HepG2 (cell line): ENCODE measurements around the gene MPHOSPH8. TPM values are rescaled to one million over a fixed set of nuclear protein-coding genes. Genes with fewer than 3 reads are reported as not detected.

Experiments
- BORCS8-MEF2B ChIP-seq: sonication (generic); formaldehyde crosslinking; IDR thresholded peaks from 2 replicates; pipeline ENCODE4 v1.8.0; 2022; ENCODE audit warnings: mild to moderate bottlenecking, missing genetic modification reagents
- CEBPB ChIP-seq: IDR thresholded peaks from 2 replicates; pipeline ENCODE4 v1.6.1; 2011; ENCODE audit warnings: low read depth, low read length, improper control_type of control experiment, borderline replicate concordance
- KDM1A ChIP-seq: IDR thresholded peaks from 2 replicates; pipeline ENCODE4 v1.6.1; 2016; ENCODE audit warnings: missing compliant biosample characterization
- MXI1 ChIP-seq: IDR thresholded peaks from 3 replicates; pipeline ENCODE4 v1.6.1; 2012; ENCODE audit warnings: low read depth, low read length, inconsistent platforms, borderline replicate concordance
- ZFP90 ChIP-seq: sonication (generic); formaldehyde crosslinking; IDR thresholded peaks from 2 replicates; pipeline ENCODE4 v1.8.0; 2022; ENCODE audit warnings: missing genetic modification reagents, mild to moderate bottlenecking, inconsistent platforms, borderline replicate concordance
- ZNF12 ChIP-seq: sonication (generic); formaldehyde crosslinking; IDR thresholded peaks from 2 replicates; pipeline ENCODE4 v1.5.0; 2020; ENCODE audit warnings: missing genetic modification reagents
- ZNF30 ChIP-seq: sonication (generic); formaldehyde crosslinking; IDR thresholded peaks from 2 replicates; pipeline ENCODE4 v1.5.0; 2020; ENCODE audit warnings: mild to moderate bottlenecking, missing genetic modification reagents
- ZNF614 ChIP-seq: IDR thresholded peaks from 2 replicates; pipeline ENCODE4 v1.6.1; 2018; ENCODE audit warnings: missing biosample characterization, missing genetic modification reagents, inconsistent platforms, borderline replicate concordance
- polyA plus RNA-seq, 8 experiments: library from polyadenylated mRNA; depleted of rRNA in 3 of 8; stranded (reverse) in 7 of 8; unstranded in 1 of 8; fragments of >200 nt; fragmentation: Illumina TruSeq in 4 of 8; extraction: Trizol in 4 of 8; gene quantifications; 2 replicates each; pipeline versions ENCODE4 v1.2.1 to v1.2.3, GENCODE V29; 2011 to 2016; ENCODE audit warnings: low read depth in 4 of 8, missing spikeins in 1 of 8, mixed read lengths in 1 of 8; ENCODE audit not compliant: insufficient read depth in 1 of 8
- total RNA-seq, 5 experiments: library from RNA; depleted of rRNA; stranded (reverse); fragments of >200 nt; fragmentation: Illumina TruSeq; extraction: Trizol; gene quantifications; 2 replicates each; pipeline ENCODE4 v1.2.3, GENCODE V29; 2016; ENCODE audit warnings: low read depth in 1 of 5
- TF ChIP-seq, protein P1 (sequence below), 2 experiments: fragments of 450-650 bp in 1 of 2; sonication (generic) in 1 of 2; formaldehyde crosslinking in 1 of 2; IDR thresholded peaks; 2 replicates each; pipeline versions ENCODE4 v1.6.1 to v1.8.0; 2016 to 2022; ENCODE audit warnings: antibody characterized with exemption in 1 of 2, mild to moderate bottlenecking in 1 of 2, missing genetic modification reagents in 1 of 2
- TF ChIP-seq, protein P2 (sequence below): sonication (generic); formaldehyde crosslinking; IDR thresholded peaks from 2 replicates; pipeline ENCODE4 v1.4.0; 2020; ENCODE audit warnings: missing genetic modification reagents, mild to moderate bottlenecking, borderline replicate concordance
- TF ChIP-seq, protein P3 (sequence below): IDR thresholded peaks from 2 replicates; pipeline ENCODE4 v1.6.1; 2016; ENCODE audit warnings: low read depth
- TF ChIP-seq, protein P4 (sequence below): sonication (generic); formaldehyde crosslinking; IDR thresholded peaks from 2 replicates; pipeline ENCODE4 v1.4.0; 2020; ENCODE audit warnings: mild to moderate bottlenecking, missing genetic modification reagents, borderline replicate concordance

MPHOSPH8 gene
- total and polyA plus RNA-seq, 2 of the 13 experiments (the other 11 are each of a cell fraction or from before 2014, with no cell fraction given): 17.3 to 20.9 TPM

DNA sequence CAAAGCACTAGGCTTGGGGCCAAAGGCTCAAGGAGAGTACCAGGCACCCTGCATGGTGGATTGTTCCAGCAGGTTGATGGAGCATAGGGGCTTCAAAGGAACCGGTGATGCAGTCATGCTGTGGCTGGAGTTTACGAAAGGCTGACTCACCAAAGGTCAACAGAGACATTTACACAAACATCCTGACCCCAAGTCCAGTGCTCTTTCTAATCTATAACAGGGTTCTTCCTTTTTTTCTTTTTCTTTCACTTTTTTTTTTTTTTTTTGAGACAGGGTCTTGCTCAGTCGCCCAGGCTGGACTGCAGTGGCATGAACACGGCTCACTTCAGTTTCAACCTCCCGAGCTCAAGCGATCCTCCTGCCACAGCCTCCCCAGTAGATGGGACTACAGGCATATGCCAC is 36.5 kb upstream of the MPHOSPH8 start (continued):
- TF ChIP-seq, protein P1, sequence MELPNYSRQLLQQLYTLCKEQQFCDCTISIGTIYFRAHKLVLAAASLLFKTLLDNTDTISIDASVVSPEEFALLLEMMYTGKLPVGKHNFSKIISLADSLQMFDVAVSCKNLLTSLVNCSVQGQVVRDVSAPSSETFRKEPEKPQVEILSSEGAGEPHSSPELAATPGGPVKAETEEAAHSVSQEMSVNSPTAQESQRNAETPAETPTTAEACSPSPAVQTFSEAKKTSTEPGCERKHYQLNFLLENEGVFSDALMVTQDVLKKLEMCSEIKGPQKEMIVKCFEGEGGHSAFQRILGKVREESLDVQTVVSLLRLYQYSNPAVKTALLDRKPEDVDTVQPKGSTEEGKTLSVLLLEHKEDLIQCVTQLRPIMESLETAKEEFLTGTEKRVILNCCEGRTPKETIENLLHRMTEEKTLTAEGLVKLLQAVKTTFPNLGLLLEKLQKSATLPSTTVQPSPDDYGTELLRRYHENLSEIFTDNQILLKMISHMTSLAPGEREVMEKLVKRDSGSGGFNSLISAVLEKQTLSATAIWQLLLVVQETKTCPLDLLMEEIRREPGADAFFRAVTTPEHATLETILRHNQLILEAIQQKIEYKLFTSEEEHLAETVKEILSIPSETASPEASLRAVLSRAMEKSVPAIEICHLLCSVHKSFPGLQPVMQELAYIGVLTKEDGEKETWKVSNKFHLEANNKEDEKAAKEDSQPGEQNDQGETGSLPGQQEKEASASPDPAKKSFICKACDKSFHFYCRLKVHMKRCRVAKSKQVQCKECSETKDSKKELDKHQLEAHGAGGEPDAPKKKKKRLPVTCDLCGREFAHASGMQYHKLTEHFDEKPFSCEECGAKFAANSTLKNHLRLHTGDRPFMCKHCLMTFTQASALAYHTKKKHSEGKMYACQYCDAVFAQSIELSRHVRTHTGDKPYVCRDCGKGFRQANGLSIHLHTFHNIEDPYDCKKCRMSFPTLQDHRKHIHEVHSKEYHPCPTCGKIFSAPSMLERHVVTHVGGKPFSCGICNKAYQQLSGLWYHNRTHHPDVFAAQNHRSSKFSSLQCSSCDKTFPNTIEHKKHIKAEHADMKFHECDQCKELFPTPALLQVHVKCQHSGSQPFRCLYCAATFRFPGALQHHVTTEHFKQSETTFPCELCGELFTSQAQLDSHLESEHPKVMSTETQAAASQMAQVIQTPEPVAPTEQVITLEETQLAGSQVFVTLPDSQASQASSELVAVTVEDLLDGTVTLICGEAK (IDR thresholded peaks at IDR 0.05): no peak
- TF ChIP-seq, protein P1 (CRISPR knock-in tag; IDR thresholded peaks at IDR 0.05): peak; percentile 31; the same call in 1 of the 2 replicates
- TF ChIP-seq ZNF12 (CRISPR knock-in tag) (peak; percentile 78), ZNF30 (CRISPR knock-in tag) (no peak), CEBPB (peak; percentile 81), MXI1 (peak; percentile 47; the same call in 1 of the 3 replicates), KDM1A (CRISPR knock-in tag) (peak; percentile 91), ZNF614 (CRISPR knock-in tag) (peak; percentile 71; the same call in 1 of the 2 replicates), BORCS8-MEF2B (CRISPR knock-in tag) (0 out of 2 replicates have a peak, but pooled peaks have one; percentile 47), ZFP90 (CRISPR knock-in tag) (no peak)
- TF ChIP-seq, protein P2, sequence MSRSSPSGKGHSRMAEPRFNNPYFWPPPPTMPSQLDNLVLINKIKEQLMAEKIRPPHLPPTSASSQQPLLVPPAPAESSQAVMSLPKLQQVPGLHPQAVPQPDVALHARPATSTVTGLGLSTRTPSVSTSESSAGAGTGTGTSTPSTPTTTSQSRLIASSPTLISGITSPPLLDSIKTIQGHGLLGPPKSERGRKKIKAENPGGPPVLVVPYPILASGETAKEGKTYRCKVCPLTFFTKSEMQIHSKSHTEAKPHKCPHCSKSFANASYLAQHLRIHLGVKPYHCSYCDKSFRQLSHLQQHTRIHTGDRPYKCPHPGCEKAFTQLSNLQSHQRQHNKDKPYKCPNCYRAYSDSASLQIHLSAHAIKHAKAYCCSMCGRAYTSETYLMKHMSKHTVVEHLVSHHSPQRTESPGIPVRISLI (CRISPR knock-in tag): peak; percentile 97
- TF ChIP-seq, protein P3, sequence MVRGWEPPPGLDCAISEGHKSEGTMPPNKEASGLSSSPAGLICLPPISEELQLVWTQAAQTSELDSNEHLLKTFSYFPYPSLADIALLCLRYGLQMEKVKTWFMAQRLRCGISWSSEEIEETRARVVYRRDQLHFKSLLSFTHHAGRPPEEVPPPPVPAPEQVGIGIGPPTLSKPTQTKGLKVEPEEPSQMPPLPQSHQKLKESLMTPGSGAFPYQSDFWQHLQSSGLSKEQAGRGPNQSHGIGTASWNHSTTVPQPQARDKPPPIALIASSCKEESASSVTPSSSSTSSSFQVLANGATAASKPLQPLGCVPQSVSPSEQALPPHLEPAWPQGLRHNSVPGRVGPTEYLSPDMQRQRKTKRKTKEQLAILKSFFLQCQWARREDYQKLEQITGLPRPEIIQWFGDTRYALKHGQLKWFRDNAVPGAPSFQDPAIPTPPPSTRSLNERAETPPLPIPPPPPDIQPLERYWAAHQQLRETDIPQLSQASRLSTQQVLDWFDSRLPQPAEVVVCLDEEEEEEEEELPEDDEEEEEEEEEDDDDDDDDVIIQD (CRISPR knock-in tag): peak; percentile 65; the same call in 1 of the 2 replicates
- TF ChIP-seq, protein P4, sequence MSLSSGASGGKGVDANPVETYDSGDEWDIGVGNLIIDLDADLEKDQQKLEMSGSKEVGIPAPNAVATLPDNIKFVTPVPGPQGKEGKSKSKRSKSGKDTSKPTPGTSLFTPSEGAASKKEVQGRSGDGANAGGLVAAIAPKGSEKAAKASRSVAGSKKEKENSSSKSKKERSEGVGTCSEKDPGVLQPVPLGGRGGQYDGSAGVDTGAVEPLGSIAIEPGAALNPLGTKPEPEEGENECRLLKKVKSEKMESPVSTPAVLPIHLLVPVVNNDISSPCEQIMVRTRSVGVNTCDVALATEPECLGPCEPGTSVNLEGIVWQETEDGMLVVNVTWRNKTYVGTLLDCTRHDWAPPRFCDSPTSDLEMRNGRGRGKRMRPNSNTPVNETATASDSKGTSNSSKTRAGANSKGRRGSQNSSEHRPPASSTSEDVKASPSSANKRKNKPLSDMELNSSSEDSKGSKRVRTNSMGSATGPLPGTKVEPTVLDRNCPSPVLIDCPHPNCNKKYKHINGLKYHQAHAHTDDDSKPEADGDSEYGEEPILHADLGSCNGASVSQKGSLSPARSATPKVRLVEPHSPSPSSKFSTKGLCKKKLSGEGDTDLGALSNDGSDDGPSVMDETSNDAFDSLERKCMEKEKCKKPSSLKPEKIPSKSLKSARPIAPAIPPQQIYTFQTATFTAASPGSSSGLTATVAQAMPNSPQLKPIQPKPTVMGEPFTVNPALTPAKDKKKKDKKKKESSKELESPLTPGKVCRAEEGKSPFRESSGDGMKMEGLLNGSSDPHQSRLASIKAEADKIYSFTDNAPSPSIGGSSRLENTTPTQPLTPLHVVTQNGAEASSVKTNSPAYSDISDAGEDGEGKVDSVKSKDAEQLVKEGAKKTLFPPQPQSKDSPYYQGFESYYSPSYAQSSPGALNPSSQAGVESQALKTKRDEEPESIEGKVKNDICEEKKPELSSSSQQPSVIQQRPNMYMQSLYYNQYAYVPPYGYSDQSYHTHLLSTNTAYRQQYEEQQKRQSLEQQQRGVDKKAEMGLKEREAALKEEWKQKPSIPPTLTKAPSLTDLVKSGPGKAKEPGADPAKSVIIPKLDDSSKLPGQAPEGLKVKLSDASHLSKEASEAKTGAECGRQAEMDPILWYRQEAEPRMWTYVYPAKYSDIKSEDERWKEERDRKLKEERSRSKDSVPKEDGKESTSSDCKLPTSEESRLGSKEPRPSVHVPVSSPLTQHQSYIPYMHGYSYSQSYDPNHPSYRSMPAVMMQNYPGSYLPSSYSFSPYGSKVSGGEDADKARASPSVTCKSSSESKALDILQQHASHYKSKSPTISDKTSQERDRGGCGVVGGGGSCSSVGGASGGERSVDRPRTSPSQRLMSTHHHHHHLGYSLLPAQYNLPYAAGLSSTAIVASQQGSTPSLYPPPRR: peak; percentile 89
